H1 (cell line): ENCODE results near the gene GOLGA6L9. TPM values are rescaled to one million over a fixed set of nuclear protein-coding genes. Genes with fewer than 3 reads are reported as not detected.

ENCODE experiments used
- CTCF ChIA-PET: fragments of 300-600 bp; sonication (Branson Sonifier 250); formaldehyde crosslinking; loops from one replicate; lab custom pipeline; 2021; ENCODE audit not compliant: partially characterized antibody; lab: Charles Lee
- POLR2A ChIA-PET: fragments of 300-600 bp; sonication (Branson Sonifier 250); formaldehyde crosslinking; loops from one replicate; lab custom pipeline; 2021; ENCODE audit warnings: inconsistent platforms; ENCODE audit not compliant: partially characterized antibody; lab: Charles Lee
- DNase-seq, 2 experiments: peaks; one replicate each; pipeline versions ENCODE4 v3.0.0 to v3.0.0-alpha.2; 2010 to 2022; ENCODE audit warnings: low spot score in 2 of 2, low read depth in 1 of 2, mixed read lengths in 1 of 2
- FAIRE-seq: peaks from 2 replicates; lab custom pipeline; 2011; peaks lifted over from hg19 to GRCh38; lab: Jason Lieb, UNC
- H2AFZ ChIP-seq: 2 replicates; pipeline ENCODE4 v1.8.1; 2012; ENCODE audit warnings: low read length, inconsistent platforms
- H2AK5ac ChIP-seq: 2 replicates; pipeline ENCODE4 v1.6.1; 2013; ENCODE audit warnings: low read depth, low read length
- H2BK120ac ChIP-seq: replicated peaks from 2 replicates; pipeline ENCODE3; 2013; ENCODE audit warnings: low read depth, low read length, inconsistent platforms
- H2BK12ac ChIP-seq: 2 replicates; pipeline ENCODE4 v1.6.1; 2013; ENCODE audit warnings: low read depth, low read length
- H2BK15ac ChIP-seq: 2 replicates; pipeline ENCODE4 v1.6.1; 2013; ENCODE audit warnings: low read length
- H2BK20ac ChIP-seq: 2 replicates; pipeline ENCODE4 v1.6.1; 2013; ENCODE audit warnings: low read length
- H2BK5ac ChIP-seq: 2 replicates; pipeline ENCODE4 v1.6.1; 2013; ENCODE audit warnings: low read depth, low read length
- H3K14ac ChIP-seq: 2 replicates; pipeline ENCODE4 v1.6.1; 2013; ENCODE audit warnings: inconsistent platforms; ENCODE audit not compliant: insufficient read length
- H3K18ac ChIP-seq: 2 replicates; pipeline ENCODE4 v1.6.1; 2013; ENCODE audit warnings: low read length; ENCODE audit errors: extremely low read depth
- H3K23ac ChIP-seq: 2 replicates; pipeline ENCODE4 v1.6.1; 2013; ENCODE audit warnings: inconsistent platforms; ENCODE audit not compliant: insufficient read length
- H3K23me2 ChIP-seq: 2 replicates; pipeline ENCODE4 v1.6.1; 2013; ENCODE audit warnings: low read depth, low read length
- H3K27ac ChIP-seq: 2 replicates; pipeline ENCODE4 v1.6.1; 2011; ENCODE audit warnings: low read depth, low read length, inconsistent platforms
- H3K27me3 ChIP-seq, 4 experiments: replicated peaks in 1 of 4; 1 replicate in 1 of 4; 2 replicates in 3 of 4; pipeline versions ENCODE4 v1.6.1 to v1.8.1; 2011 to 2013; ENCODE audit warnings: low read length in 3 of 4, mild to moderate bottlenecking in 3 of 4, inconsistent platforms in 2 of 4, mixed read lengths in 2 of 4, moderate library complexity in 1 of 4; ENCODE audit not compliant: control insufficient read depth in 3 of 4, insufficient read depth in 3 of 4; ENCODE audit errors: extremely low read depth in 1 of 4
- H3K36me3 ChIP-seq, 4 experiments: 2 replicates each; pipeline versions ENCODE4 v1.6.1 to v1.8.1; 2011 to 2013; ENCODE audit warnings: mild to moderate bottlenecking in 4 of 4, low read length in 3 of 4, moderate library complexity in 2 of 4, control low read depth in 1 of 4, inconsistent platforms in 1 of 4; ENCODE audit not compliant: insufficient read depth in 4 of 4, control insufficient read depth in 2 of 4
- H3K4ac ChIP-seq: replicated peaks from 2 replicates; pipeline ENCODE3; 2013; ENCODE audit warnings: low read length, low read depth, mixed read lengths, inconsistent platforms; ENCODE audit not compliant: insufficient read length
- H3K4me1 ChIP-seq, 4 experiments: replicated peaks in 1 of 4; 1 replicate in 1 of 4; 2 replicates in 3 of 4; pipeline versions ENCODE4 v1.6.1 to v1.8.1; 2011 to 2013; ENCODE audit warnings: low read length in 3 of 4, inconsistent platforms in 2 of 4, mixed read lengths in 1 of 4; ENCODE audit not compliant: insufficient read depth in 4 of 4, control insufficient read depth in 3 of 4
- H3K4me2 ChIP-seq, 2 experiments: 2 replicates each; pipeline versions ENCODE4 v1.6.1 to v1.8.1; 2011 to 2013; ENCODE audit warnings: low read depth in 2 of 2, low read length in 2 of 2, control low read depth in 1 of 2, inconsistent platforms in 1 of 2, mild to moderate bottlenecking in 1 of 2; ENCODE audit not compliant: insufficient read depth in 1 of 2
- H3K4me3 ChIP-seq, 4 experiments: fragments of 200-600, 300-600 bp in 1 of 4; sonication (generic), shearing (Covaris generic), sonication (Bioruptor Twin) in 1 of 4; 2 replicates each; pipeline versions ENCODE4 v1.5.1 to v1.8.1; 2011 to 2016; ENCODE audit warnings: low read length in 4 of 4, low read depth in 3 of 4, control low read depth in 2 of 4, inconsistent platforms in 2 of 4, mild to moderate bottlenecking in 2 of 4, mixed read lengths in 1 of 4, moderate library complexity in 1 of 4; ENCODE audit not compliant: insufficient read depth in 2 of 4; ENCODE audit errors: extremely low read depth in 1 of 4
- H3K56ac ChIP-seq: replicated peaks from 2 replicates; pipeline ENCODE3; 2013; ENCODE audit warnings: low read depth, mild to moderate bottlenecking, mixed read lengths, low read length, inconsistent platforms; ENCODE audit not compliant: insufficient read length
- H3K79me1 ChIP-seq: 2 replicates; pipeline ENCODE4 v1.6.1; 2013; ENCODE audit warnings: low read depth, low read length, control low read depth
- H3K79me2 ChIP-seq, 2 experiments: 2 replicates each; pipeline versions ENCODE4 v1.6.1 to v1.8.1; 2012 to 2013; ENCODE audit warnings: low read length in 2 of 2, mild to moderate bottlenecking in 2 of 2, inconsistent platforms in 1 of 2; ENCODE audit not compliant: insufficient read depth in 2 of 2, control insufficient read depth in 1 of 2
- H3K9ac ChIP-seq, 4 experiments: replicated peaks in 1 of 4; 1 replicate in 1 of 4; 2 replicates in 3 of 4; pipeline versions ENCODE4 v1.6.1 to v1.8.1; 2011 to 2013; ENCODE audit warnings: low read depth in 3 of 4, low read length in 3 of 4, control low read depth in 2 of 4, mild to moderate bottlenecking in 2 of 4, moderate library complexity in 2 of 4, inconsistent platforms in 1 of 4; ENCODE audit errors: extremely low read depth in 1 of 4
- H3K9me3 ChIP-seq, 2 experiments: 2 replicates each; pipeline versions ENCODE4 v1.6.1 to v1.8.1; 2012 to 2013; ENCODE audit warnings: mild to moderate bottlenecking in 2 of 2, moderate library complexity in 2 of 2, control low read depth in 1 of 2, inconsistent platforms in 1 of 2, low read depth in 1 of 2, low read length in 1 of 2, mixed read lengths in 1 of 2; ENCODE audit not compliant: insufficient read depth in 2 of 2
- H4K20me1 ChIP-seq, 2 experiments: replicated peaks in 1 of 2; 2 replicates each; pipeline versions ENCODE3 to v1.8.1; 2011 to 2013; ENCODE audit warnings: inconsistent platforms in 2 of 2, low read length in 2 of 2, mild to moderate bottlenecking in 1 of 2; ENCODE audit not compliant: insufficient read depth in 2 of 2, control insufficient read depth in 1 of 2
- H4K5ac ChIP-seq: 2 replicates; pipeline ENCODE4 v1.6.1; 2013; ENCODE audit warnings: low read length, low read depth, mixed read lengths, inconsistent platforms; ENCODE audit not compliant: insufficient read length
- H4K8ac ChIP-seq: 2 replicates; pipeline ENCODE4 v1.8.0; 2013; ENCODE audit warnings: mild to moderate bottlenecking, moderate library complexity, low read length, inconsistent platforms; ENCODE audit not compliant: insufficient read depth; ENCODE audit errors: extremely low read depth
- H4K91ac ChIP-seq: replicated peaks from 2 replicates; pipeline ENCODE3; 2013; ENCODE audit warnings: low read length, mixed read lengths, inconsistent platforms; ENCODE audit not compliant: insufficient read length
- CBX5 ChIP-seq: fragments of 300-800, 300-1000 bp; sonication (generic); IDR thresholded peaks from 2 replicates; pipeline ENCODE4 v1.7.1; 2016; ENCODE audit warnings: antibody characterized with exemption, low read length, low read depth
- CBX8 ChIP-seq: fragments of 300-800, 300-1000 bp; sonication (generic); IDR thresholded peaks from 2 replicates; pipeline ENCODE4 v1.7.1; 2016; ENCODE audit warnings: low read depth, low read length, borderline replicate concordance
- CHD2 ChIP-seq: IDR thresholded peaks from 2 replicates; pipeline ENCODE4 v1.6.1; 2012; ENCODE audit warnings: low read length, improper control_type of control experiment
- JUN ChIP-seq: IDR thresholded peaks from 2 replicates; pipeline ENCODE4 v1.6.1; 2011; ENCODE audit warnings: low read depth, mild to moderate bottlenecking, improper control_type of control experiment, low read length
- JUND ChIP-seq: IDR thresholded peaks from 2 replicates; pipeline ENCODE4 v1.6.1; 2011; ENCODE audit warnings: mild to moderate bottlenecking, improper control_type of control experiment, low read length
- MAFK ChIP-seq: IDR thresholded peaks from 2 replicates; pipeline ENCODE4 v1.6.1; 2012; ENCODE audit warnings: low read depth, mild to moderate bottlenecking, improper control_type of control experiment, low read length
- POLR2AphosphoS5 ChIP-seq: IDR thresholded peaks from 2 replicates; pipeline ENCODE4 v1.6.1; 2011; ENCODE audit warnings: low read depth, low read length
- SP1 ChIP-seq: IDR thresholded peaks from 2 replicates; pipeline ENCODE4 v1.6.1; 2011; ENCODE audit warnings: low read depth, low read length
- SP2 ChIP-seq: IDR thresholded peaks from 2 replicates; pipeline ENCODE4 v1.6.1; 2012; ENCODE audit warnings: mild to moderate bottlenecking, low read length, inconsistent platforms
- TBP ChIP-seq: IDR thresholded peaks from 2 replicates; pipeline ENCODE4 v1.6.1; 2011; ENCODE audit warnings: low read depth, low read length, improper control_type of control experiment
- USF2 ChIP-seq: IDR thresholded peaks from 2 replicates; pipeline ENCODE4 v1.6.1; 2011; ENCODE audit warnings: low read length, improper control_type of control experiment
- ZNF274 ChIP-seq: IDR thresholded peaks from 2 replicates; pipeline ENCODE4 v1.7.0; 2012; ENCODE audit warnings: low read length, borderline replicate concordance; ENCODE audit errors: extremely low read depth
- WGBS, 2 experiments: shearing (Covaris generic) in 1 of 2; methylation state at CpG; one replicate each; pipeline versions ENCODE4 v1.1.6 to v1.1.7; 2013 to 2015; ENCODE audit warnings: low lambda C conversion rate in 2 of 2, mixed read lengths in 2 of 2, inconsistent platforms in 1 of 2, low coverage in 1 of 2, missing lambda C conversion rate in 1 of 2; ENCODE audit not compliant: insufficient replicate concordance in 2 of 2, insufficient coverage in 1 of 2, insufficient read length in 1 of 2; ENCODE audit errors: extremely low coverage in 1 of 2, missing lambda C conversion rate in 1 of 2; 5-methylcytosine and 5-hydroxymethylcytosine counted together
- polyA plus RNA-seq, 7 experiments: library from polyadenylated mRNA; depleted of rRNA in 3 of 7; stranded (reverse) in 5 of 7; unstranded in 2 of 7; fragments of >200 nt in 5 of 7; fragments of 200-250 nt in 2 of 7; gene quantifications; 1 replicate in 5 of 7; 2 replicates in 1 of 7; 4 replicates in 1 of 7; pipeline versions ENCODE4 v1.2.1 to v1.2.3, GENCODE V29; 2011 to 2013; ENCODE audit warnings: missing spikeins in 2 of 7, mixed read lengths in 2 of 7
- total RNA-seq: library from RNA; stranded (reverse); fragmentation: NEBNext Ultra II Directional; extraction: Animal tissue kit (Norgen Biotek cat#: 25700); gene quantifications from 2 replicates; pipeline ENCODE4 v1.2.1, GENCODE V29; 2021
- TF ChIP-seq, protein P1 (sequence below): IDR thresholded peaks from 2 replicates; pipeline ENCODE4 v1.6.1; 2012; ENCODE audit warnings: inconsistent platforms
- TF ChIP-seq, protein P2 (sequence below): IDR thresholded peaks from 2 replicates; pipeline ENCODE4 v1.6.1; 2012; ENCODE audit warnings: inconsistent platforms

The GOLGA6L9 gene
- total and polyA plus RNA-seq, 2 of the 8 experiments (the other 6 are each of a cell fraction or from before 2014, with no cell fraction given), result 3.1 to 5.5 TPM

DNA sequence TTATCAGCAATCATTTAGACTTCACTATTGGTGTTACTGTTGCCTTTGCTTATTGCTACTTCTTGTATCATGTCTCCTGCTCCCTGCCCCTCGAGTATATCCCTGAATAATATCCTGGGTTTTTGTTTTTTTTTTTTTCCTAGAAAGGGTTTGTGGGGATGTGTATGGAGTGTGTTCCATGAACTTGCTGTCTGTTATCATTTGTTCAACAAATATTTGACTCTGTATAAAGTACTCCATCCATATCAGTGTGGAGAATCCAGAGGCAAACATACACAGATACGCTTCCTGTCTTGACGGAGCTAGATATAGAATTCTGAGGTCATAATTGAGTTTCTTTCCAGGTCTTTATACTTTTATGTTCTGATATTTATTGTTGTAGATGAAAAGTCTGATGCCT lies 31.8 kb upstream of the GOLGA6L9 start:
- no peak overlapping the region for H2BK5ac ChIP-seq
- no peaks in the 10 kb centered on the region for H3K79me1 ChIP-seq
- no peak overlapping the region for H3K27ac ChIP-seq
- H4K8ac ChIP-seq, result no peak overlapping the region
- 94% methylated on average over 3 of the region's 3 CpGs; no CpG with 5 or more reads in 1 of the 2 experiments for WGBS, 2 experiments
- FAIRE-seq, result no peak
- H3K27me3 ChIP-seq, result no peaks in the 10 kb centered on the region
- H3K14ac ChIP-seq, result no peak overlapping the region
- no peaks in the 10 kb centered on the region for H3K9me3 ChIP-seq
- H4K91ac ChIP-seq, result no peak overlapping the region
- no peak overlapping the region for H3K4ac ChIP-seq
- no peak overlapping the region for H2BK20ac ChIP-seq
- H4K5ac ChIP-seq, result no peak overlapping the region
- H3K4me1 ChIP-seq, result no peaks in the 10 kb centered on the region
- no peaks in the 10 kb centered on the region for H3K36me3 ChIP-seq
- peaks cover 0 to 2% of the 10 kb centered on the region in 2 experiments for H4K20me1 ChIP-seq
- no peak overlapping the region for H2AK5ac ChIP-seq
- H2AFZ ChIP-seq, result no peak overlapping the region
- DNase-seq, result no peak
- no peak overlapping the region for H2BK120ac ChIP-seq
- no peak overlapping the region for H3K56ac ChIP-seq
- H2BK15ac ChIP-seq, result no peak overlapping the region
- no peak overlapping the region for H2BK12ac ChIP-seq
- peaks cover 0 to 38% of the 10 kb centered on the region in 2 experiments; a peak in 2 of 4 replicates for H3K79me2 ChIP-seq
- no peak overlapping the region for H3K9ac ChIP-seq
- H3K4me3 ChIP-seq, result no peak overlapping the region
- CTCF ChIA-PET, result no interaction called here
- POLR2A ChIA-PET, result no interaction called here
- no peak overlapping the region for H3K23ac ChIP-seq
- H3K4me2 ChIP-seq, result no peak overlapping the region
- no peaks in the 10 kb centered on the region for H3K23me2 ChIP-seq
- H3K18ac ChIP-seq, result no peak overlapping the region
- TF ChIP-seq TBP, result no peak
- TF ChIP-seq JUN, result no peak
- TF ChIP-seq CBX5, result no peak
- TF ChIP-seq, protein P1, sequence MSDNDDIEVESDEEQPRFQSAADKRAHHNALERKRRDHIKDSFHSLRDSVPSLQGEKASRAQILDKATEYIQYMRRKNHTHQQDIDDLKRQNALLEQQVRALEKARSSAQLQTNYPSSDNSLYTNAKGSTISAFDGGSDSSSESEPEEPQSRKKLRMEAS, result no peak
- no peak for TF ChIP-seq USF2
- no peak for TF ChIP-seq JUND
- no peak for TF ChIP-seq ZNF274
- no peak for TF ChIP-seq SP1
- no peak for TF ChIP-seq POLR2AphosphoS5
- no peak for TF ChIP-seq CBX8
- TF ChIP-seq, protein P2, sequence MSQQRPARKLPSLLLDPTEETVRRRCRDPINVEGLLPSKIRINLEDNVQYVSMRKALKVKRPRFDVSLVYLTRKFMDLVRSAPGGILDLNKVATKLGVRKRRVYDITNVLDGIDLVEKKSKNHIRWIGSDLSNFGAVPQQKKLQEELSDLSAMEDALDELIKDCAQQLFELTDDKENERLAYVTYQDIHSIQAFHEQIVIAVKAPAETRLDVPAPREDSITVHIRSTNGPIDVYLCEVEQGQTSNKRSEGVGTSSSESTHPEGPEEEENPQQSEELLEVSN, result no peak
- no peak for TF ChIP-seq CHD2
- TF ChIP-seq SP2, result no peak
- TF ChIP-seq MAFK, result no peak
